ENCODE measurements around the gene OPN1MW3. TPM values are rescaled to one million over a fixed set of nuclear protein-coding genes. Genes with fewer than 3 reads are reported as not detected.
"Not testable (repeated sequence)": the region's sequence is repeated elsewhere in the genome, so short reads cannot be mapped to it uniquely, and the experiment has no call there.

Gene OPN1MW3
- total RNA-seq, 4 donors from 2014 or later: not detected

DNA sequence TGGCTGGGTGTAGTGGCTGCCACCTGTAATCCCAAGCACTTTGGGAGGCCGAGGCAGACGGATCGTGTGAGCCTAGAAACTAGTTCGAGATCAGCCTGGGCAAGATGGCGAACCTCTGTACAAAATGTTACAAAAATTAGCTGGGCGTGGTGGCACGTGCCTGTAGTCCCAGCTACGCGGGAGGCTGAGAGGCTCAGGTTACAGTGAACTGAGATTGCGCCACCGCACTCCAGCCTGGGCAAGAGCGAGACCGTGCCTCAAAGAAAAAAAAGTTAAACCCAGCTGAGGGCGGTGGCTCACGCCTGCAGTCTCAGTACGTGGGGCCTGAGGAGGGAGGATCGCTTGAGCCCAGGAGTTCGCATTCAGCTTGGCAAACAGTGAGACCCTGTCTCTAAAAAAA lies 39.3 kb downstream of the OPN1MW3 start:
- Histone ChIP-seq H3K27ac (no peak overlapping the region), H3K27me3 (no peaks in the 10 kb centered on the region), H3K36me3 (no peaks in the 10 kb centered on the region), H3K9me3 (no peaks in the 10 kb centered on the region), H3K4me3 (no peak overlapping the region), H3K4me1 (no peaks in the 10 kb centered on the region)
- 86 to 95% methylated on average over 17 to 18 of the region's 18 CpGs for WGBS, 2 donors
- TF ChIP-seq POLR2A (IDR thresholded peaks at IDR 0.05): no peak
- no peak for TF ChIP-seq EP300 (IDR thresholded peaks at IDR 0.05)
- TF ChIP-seq, protein P1, sequence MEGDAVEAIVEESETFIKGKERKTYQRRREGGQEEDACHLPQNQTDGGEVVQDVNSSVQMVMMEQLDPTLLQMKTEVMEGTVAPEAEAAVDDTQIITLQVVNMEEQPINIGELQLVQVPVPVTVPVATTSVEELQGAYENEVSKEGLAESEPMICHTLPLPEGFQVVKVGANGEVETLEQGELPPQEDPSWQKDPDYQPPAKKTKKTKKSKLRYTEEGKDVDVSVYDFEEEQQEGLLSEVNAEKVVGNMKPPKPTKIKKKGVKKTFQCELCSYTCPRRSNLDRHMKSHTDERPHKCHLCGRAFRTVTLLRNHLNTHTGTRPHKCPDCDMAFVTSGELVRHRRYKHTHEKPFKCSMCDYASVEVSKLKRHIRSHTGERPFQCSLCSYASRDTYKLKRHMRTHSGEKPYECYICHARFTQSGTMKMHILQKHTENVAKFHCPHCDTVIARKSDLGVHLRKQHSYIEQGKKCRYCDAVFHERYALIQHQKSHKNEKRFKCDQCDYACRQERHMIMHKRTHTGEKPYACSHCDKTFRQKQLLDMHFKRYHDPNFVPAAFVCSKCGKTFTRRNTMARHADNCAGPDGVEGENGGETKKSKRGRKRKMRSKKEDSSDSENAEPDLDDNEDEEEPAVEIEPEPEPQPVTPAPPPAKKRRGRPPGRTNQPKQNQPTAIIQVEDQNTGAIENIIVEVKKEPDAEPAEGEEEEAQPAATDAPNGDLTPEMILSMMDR (IDR thresholded peaks at IDR 0.05): no peak
- DNase-seq (ENCODE audit: low spot score in 2 of 2): no peak

DNA sequence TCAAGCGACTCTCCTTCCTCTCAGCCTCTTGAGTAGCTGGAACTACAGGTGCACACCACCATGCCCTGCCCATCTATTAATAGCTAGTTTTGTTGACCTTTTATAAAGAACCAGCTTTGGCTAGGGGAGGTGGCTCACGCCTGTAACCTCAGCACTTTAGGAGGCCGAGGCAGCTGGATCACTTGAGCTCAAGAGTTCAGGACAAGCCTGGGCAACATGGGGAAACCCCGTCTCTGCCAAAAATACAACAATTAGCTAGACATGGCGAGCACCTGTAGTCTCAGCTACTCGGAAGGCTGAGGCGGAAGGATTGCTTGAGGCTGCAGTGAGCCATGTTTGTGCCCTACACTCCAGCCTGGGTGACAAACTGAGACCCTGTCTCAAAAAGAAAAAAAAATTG lies 40.9 kb downstream of the OPN1MW3 start:
- Histone ChIP-seq H3K36me3 (no peaks in the 10 kb centered on the region), H3K27ac (no peak overlapping the region), H3K4me3 (no peak overlapping the region), H3K4me1 (no peaks in the 10 kb centered on the region), H3K9me3 (no peaks in the 10 kb centered on the region), H3K27me3 (no peaks in the 10 kb centered on the region)
- TF ChIP-seq, protein P1 (IDR thresholded peaks at IDR 0.05): no peak
- TF ChIP-seq POLR2A (IDR thresholded peaks at IDR 0.05) (no peak), EP300 (IDR thresholded peaks at IDR 0.05) (no peak)
- DNase-seq (ENCODE audit: low spot score in 2 of 2): no peak
- WGBS, 2 donors: 77 to 82% methylated on average over 6 to 7 of the region's 7 CpGs

DNA sequence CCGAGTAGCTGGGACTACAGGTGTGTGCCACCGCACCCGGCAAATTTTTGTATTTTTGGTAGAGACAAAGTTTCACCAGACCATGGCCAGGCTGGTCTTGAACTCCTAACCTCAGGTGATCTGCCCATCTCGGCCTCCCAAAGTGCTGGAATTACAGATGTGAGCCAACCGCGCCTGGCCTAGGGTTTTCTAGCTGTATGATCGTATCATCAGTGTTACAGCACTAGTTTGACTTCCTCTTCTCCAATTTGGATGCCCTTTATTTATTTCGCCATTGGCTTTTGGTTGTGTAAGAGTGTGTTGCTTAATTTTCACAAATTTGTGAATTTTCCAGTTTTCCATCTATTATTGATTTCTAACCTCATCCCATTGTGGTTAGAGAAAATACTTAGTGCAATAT lies 43.4 kb downstream of the OPN1MW3 start:
- H3K36me3 ChIP-seq: no peaks in the 10 kb centered on the region
- no peaks in the 10 kb centered on the region for H3K4me1 ChIP-seq
- no peaks in the 10 kb centered on the region for H3K27me3 ChIP-seq
- no peak overlapping the region for H3K27ac ChIP-seq
- 88% methylated on average over 8 of the region's 8 CpGs for WGBS, 2 donors
- TF ChIP-seq, protein P1 (IDR thresholded peaks at IDR 0.05): no peak
- TF ChIP-seq EP300 (IDR thresholded peaks at IDR 0.05): peak in 1 of 2 donors; percentile 59
- no peak overlapping the region for H3K4me3 ChIP-seq
- H3K9me3 ChIP-seq: no peaks in the 10 kb centered on the region
- DNase-seq (ENCODE audit: low spot score in 2 of 2): peak in 1 of 2 donors; percentile 11

DNA sequence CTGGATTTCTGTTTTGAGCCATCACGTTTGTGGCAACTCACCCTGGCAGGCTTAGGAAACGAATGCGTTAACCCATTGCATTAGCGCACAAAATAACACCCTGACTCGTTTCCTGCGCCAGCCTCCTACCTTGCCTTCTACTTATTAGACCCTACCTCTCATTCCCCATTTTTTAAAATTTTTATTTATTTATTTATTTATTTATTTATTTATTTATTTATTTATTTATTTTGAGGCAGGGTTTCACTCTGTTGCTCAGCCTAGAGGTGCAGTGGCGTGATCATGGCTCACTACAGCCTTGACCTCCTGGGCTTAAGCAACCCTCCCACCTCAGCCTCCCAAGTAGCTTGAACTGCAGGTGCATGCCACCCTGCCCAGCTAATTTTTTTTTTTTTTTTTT lies 45.6 kb downstream of the OPN1MW3 start:
- WGBS, 2 donors: 86 to 90% methylated on average over 7 of the region's 7 CpGs
- not testable (repeated sequence) for H3K4me1 ChIP-seq; DNase-seq (ENCODE audit: low spot score in 2 of 2); H3K4me3 ChIP-seq; H3K36me3 ChIP-seq; H3K27me3 ChIP-seq; H3K9me3 ChIP-seq; H3K27ac ChIP-seq

DNA sequence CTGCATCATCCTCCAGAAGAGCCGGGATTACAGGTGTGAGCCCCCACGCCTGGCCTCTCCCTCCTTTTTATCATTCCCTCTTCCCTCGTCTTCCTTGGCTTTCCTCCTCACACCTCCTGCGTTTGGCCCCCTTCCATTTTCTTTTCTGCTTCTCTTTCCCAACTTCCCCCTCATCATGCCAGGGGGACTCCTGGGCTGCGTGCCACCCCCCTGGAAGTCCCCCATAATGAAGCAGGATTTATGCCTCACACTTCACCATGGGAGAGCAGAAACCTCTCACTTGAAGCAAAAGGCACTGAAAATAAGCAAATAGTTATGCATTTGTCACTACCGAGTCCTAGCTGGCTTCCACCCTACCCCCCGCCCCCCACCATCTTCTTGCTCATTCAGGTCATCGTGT lies 46.1 kb downstream of the OPN1MW3 start:
- no peak overlapping the region for H3K4me3 ChIP-seq
- H3K27ac ChIP-seq: no peak overlapping the region
- no peaks in the 10 kb centered on the region for H3K9me3 ChIP-seq
- DNase-seq (ENCODE audit: low spot score in 2 of 2): no peak
- no peaks in the 10 kb centered on the region for H3K27me3 ChIP-seq
- H3K4me1 ChIP-seq: peaks cover 0 to 4% (median 0%) of the 10 kb centered on the region in 4 donors
- TF ChIP-seq EP300 (IDR thresholded peaks at IDR 0.05) (no peak), POLR2A (IDR thresholded peaks at IDR 0.05) (no peak)
- TF ChIP-seq, protein P1 (IDR thresholded peaks at IDR 0.05): no peak
- no peaks in the 10 kb centered on the region for H3K36me3 ChIP-seq
- WGBS, 2 donors: 81% methylated on average over 8 of the region's 8 CpGs

DNA sequence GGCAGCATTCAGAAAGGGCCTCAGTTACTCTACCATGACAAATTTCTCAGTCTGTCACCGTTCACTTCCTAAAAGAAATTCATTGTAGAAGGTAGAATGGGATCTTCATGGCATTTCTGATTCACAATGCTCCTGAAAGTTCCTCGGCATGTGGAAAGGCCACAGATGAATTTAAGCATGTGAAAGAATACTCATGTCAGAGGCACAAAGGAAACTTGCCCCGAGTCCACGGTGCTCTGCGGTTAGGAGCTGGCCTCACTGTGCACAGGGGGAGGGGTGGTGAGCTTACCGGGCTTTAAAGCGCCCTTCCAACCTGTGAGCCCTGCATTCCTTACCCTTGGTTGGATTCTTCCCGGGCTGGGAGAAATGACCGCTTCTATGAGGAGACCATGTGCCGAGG lies 47.5 kb downstream of the OPN1MW3 start:
- no peak overlapping the region for H3K4me3 ChIP-seq
- no peak overlapping the region for H3K27ac ChIP-seq
- WGBS, 2 donors: 61 to 71% methylated on average over 10 of the region's 10 CpGs
- peaks cover 0 to 4% (median 0%) of the 10 kb centered on the region in 4 donors for H3K4me1 ChIP-seq
- TF ChIP-seq, protein P1 (IDR thresholded peaks at IDR 0.05): no peak
- TF ChIP-seq POLR2A (IDR thresholded peaks at IDR 0.05) (no peak), EP300 (IDR thresholded peaks at IDR 0.05) (no peak)
- H3K27me3 ChIP-seq: no peaks in the 10 kb centered on the region
- no peak for DNase-seq (ENCODE audit: low spot score in 2 of 2)
- H3K36me3 ChIP-seq: no peaks in the 10 kb centered on the region
- no peaks in the 10 kb centered on the region for H3K9me3 ChIP-seq
